ENCODE data around the gene CLTRN. TPM values are rescaled to one million over a fixed set of nuclear protein-coding genes. Genes with fewer than 3 reads are reported as not detected.

Gene CLTRN, protein sequence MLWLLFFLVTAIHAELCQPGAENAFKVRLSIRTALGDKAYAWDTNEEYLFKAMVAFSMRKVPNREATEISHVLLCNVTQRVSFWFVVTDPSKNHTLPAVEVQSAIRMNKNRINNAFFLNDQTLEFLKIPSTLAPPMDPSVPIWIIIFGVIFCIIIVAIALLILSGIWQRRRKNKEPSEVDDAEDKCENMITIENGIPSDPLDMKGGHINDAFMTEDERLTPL
- total RNA-seq: 0.29 and 0.50 TPM in 2 replicates

DNA sequence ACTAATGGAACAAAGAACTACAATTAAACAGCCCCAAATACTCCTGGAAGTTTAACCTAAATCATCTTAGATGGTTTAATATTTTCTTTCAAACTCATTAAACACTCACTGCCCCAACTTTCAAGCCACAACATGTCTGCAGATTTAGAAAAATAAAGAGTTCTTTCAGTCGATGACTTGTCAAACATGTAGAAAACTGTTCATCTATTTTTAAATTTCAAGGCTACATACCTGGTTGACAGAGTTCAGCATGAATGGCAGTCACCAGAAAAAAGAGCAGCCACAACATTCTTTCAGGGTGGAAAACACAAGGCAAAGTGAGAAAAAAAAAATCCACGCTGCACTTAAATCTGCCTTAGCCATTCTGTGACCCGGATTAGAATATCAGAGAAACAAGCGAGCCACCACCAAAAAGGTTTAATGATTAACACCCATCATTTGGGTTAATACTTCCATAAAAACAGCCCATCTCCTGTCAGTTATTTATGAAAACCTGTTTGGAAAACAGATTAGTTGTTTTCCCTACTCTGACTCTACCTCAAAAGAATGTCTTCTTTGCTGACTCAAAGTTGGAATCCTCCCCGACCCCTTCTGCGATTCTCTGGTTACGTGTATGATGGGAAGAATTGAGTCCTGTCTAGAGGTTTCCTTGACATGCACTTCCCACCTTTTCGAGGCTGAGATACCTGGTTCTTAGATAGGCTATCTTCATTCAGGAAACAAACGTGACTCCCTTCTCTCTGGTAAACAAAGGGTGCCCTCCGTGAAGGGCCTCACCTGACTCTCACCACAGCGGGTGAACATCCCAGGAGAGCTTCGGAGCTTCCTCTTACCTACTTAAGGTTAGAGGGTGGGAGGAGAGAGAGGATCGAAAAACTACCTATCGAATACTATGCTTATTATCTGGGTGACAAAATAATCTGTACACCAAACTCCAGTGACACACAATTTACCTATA is at the start of gene CLTRN:
TSS of gene CLTRN (minus strand) at position 319 of the 958 bp plus-strand sequence. CDS start at position 289, 30 bp downstream.

DNA sequence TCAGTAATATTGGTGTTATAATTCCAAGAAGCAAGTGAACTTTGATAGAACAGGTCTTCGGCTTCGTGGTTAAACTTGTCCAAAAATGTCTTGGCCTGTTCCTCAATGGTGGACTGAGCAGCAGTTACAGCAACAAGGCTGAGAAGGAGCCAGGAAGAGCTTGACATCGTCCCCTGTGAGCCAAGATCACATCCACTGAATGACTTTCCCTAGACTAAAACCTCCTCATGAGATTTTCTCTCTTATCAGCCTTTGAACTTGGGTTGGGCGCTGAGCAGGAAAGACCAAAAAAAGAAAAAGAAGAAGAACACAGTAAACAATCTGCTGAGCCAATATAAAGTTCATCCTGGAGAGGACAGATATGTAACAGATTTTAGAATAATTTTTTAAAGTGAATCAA is 63.9 kb downstream of the CLTRN start, which contains the start of gene ACE2:
TSS of gene ACE2 (minus strand) at position 216 of the 400 bp plus-strand sequence. CDS start at position 167, 49 bp downstream.

Other genes with a start within 250 kb of the CLTRN start
- gene PIR, start 171.5 kb downstream of the CLTRN start, total RNA-seq: 11.9 and 12.4 TPM in 2 replicates
- 0.73 TPM in 1 of 2 replicates, not detected in the other for gene BMX, start 164.0 kb downstream of the CLTRN start, total RNA-seq
- not detected in 2 replicates for gene ACE2, start 63.8 kb downstream of the CLTRN start, total RNA-seq
- gene CA5B, start 73.5 kb upstream of the CLTRN start, total RNA-seq: 7.9 and 15.0 TPM in 2 replicates
- 2.5 and 4.4 TPM in 2 replicates for gene ZRSR2, start 125.7 kb upstream of the CLTRN start, total RNA-seq
- gene AP1S2, start 190.0 kb upstream of the CLTRN start, total RNA-seq: 25.5 and 49.0 TPM in 2 replicates

All from smooth muscle cell of trachea (primary cell).